ENCODE results near the gene DENND2A. TPM values are rescaled to one million over a fixed set of nuclear protein-coding genes. Genes with fewer than 3 reads are reported as not detected.

Gene DENND2A
- total and polyA plus RNA-seq, 4 donors, result 1.2 to 7.4 (median 2.3) TPM

DNA sequence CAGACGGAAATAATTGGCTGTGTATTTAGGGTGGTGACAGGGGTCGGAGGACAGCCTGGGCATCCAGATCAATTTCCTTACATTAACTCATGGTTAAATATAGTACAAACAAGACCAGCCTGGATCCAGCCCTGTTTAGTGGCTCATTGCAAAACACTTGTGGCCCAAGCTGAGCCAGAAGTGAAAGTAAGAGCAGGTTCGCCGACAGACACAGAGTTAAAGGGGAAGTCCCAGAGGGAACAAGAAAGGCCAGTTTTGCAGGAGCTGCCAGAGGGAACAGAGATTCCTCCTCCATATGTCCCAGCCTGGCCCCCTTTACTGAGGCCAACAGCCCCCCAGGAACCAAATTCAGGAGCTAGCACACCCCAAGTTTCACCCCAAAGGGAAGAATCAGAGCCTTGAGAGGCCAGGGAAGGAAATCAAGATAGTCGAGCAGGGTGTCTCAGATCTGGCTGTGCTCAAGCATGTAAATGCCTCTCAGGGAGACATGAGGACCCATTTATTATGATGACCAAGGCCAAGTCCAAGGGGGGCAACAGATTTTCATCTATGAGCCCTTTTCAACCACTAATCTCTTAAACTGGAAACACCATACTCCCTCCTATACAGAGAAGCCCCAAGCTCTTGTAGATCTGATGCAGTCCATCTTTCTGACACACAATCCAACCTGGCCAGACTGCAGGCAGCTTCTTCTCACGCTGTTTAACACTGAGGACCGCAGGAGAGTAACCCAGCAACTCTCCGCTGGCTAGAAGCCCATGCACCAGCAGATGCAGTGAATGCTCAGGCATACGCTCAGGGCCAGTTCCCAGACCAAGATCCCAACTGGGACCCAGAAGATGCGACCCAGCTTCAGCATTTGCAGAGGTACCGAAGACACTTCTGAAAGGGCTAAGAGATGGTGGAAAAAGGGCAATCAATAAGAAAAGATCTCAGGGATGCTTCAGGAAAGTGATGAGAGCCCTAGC, 16.2 kb upstream of the DENND2A start:
- Histone ChIP-seq H3K27me3 (ENCODE audit: control insufficient read depth in 4 of 4, insufficient read depth in 4 of 4, low read length in 3 of 4) (no peaks in the 10 kb centered on the region), H3K36me3 (ENCODE audit: control insufficient read depth in 4 of 4, insufficient read depth in 3 of 4, low read depth in 1 of 4, low read length in 3 of 4) (no peaks in the 10 kb centered on the region), H3K4me3 (ENCODE audit: low read depth in 1 of 3, low read length in 3 of 3) (peak overlapping the region in 1 of 3 donors; percentile 5), H3K9ac (ENCODE audit: low read depth in 1 of 2, low read length in 2 of 2) (no peak overlapping the region), H3K4me1 (ENCODE audit: control insufficient read depth in 4 of 4, insufficient read depth in 4 of 4, low read length in 3 of 4) (peaks cover 0 to 18% (median 10%) of the 10 kb centered on the region in 4 donors), H3K9me3 (ENCODE audit: control insufficient read depth in 4 of 4, low read length in 3 of 4) (no peaks in the 10 kb centered on the region), H3K27ac (ENCODE audit: low read depth in 1 of 2, low read length in 2 of 2) (no peak overlapping the region)
- 48% methylated on average over 11 of the region's 11 CpGs for WGBS
- no peak for DNase-seq (ENCODE audit: low spot score)
- no peak for TF ChIP-seq HNF4G (IDR thresholded peaks at IDR 0.05)
- no peak for TF ChIP-seq GABPA (IDR thresholded peaks at IDR 0.05 in 1 of 2, conservative IDR thresholded peaks at IDR 0.05 in 1 of 2)
- TF ChIP-seq EGR1 (IDR thresholded peaks at IDR 0.05; ENCODE audit: low read depth in 2 of 2), result no peak
- TF ChIP-seq HNF4A (conservative IDR thresholded peaks at IDR 0.05), result no peak
- TF ChIP-seq JUND (IDR thresholded peaks at IDR 0.05), result no peak
- TF ChIP-seq, protein P1, sequence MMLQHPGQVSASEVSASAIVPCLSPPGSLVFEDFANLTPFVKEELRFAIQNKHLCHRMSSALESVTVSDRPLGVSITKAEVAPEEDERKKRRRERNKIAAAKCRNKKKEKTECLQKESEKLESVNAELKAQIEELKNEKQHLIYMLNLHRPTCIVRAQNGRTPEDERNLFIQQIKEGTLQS (IDR thresholded peaks at IDR 0.05), result no peak
- TF ChIP-seq YY1 (IDR thresholded peaks at IDR 0.05), result no peak
- TF ChIP-seq TAF1 (conservative IDR thresholded peaks at IDR 0.05), result no peak
- peak; percentile 40 for TF ChIP-seq SP1 (IDR thresholded peaks at IDR 0.05)
- no peak for TF ChIP-seq FOXA1 (IDR thresholded peaks at IDR 0.05)
- TF ChIP-seq, protein P2, sequence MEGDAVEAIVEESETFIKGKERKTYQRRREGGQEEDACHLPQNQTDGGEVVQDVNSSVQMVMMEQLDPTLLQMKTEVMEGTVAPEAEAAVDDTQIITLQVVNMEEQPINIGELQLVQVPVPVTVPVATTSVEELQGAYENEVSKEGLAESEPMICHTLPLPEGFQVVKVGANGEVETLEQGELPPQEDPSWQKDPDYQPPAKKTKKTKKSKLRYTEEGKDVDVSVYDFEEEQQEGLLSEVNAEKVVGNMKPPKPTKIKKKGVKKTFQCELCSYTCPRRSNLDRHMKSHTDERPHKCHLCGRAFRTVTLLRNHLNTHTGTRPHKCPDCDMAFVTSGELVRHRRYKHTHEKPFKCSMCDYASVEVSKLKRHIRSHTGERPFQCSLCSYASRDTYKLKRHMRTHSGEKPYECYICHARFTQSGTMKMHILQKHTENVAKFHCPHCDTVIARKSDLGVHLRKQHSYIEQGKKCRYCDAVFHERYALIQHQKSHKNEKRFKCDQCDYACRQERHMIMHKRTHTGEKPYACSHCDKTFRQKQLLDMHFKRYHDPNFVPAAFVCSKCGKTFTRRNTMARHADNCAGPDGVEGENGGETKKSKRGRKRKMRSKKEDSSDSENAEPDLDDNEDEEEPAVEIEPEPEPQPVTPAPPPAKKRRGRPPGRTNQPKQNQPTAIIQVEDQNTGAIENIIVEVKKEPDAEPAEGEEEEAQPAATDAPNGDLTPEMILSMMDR (IDR thresholded peaks at IDR 0.05; ENCODE audit: low read depth, low read length, missing input control), result no peak
- TF ChIP-seq NR2F2 (IDR thresholded peaks at IDR 0.05), result no peak
- TF ChIP-seq FOXA2 (IDR thresholded peaks at IDR 0.05), result no peak
- TF ChIP-seq RAD21 (IDR thresholded peaks at IDR 0.05), result peak in 1 of 2 donors; percentile 41
- TF ChIP-seq, protein P3, sequence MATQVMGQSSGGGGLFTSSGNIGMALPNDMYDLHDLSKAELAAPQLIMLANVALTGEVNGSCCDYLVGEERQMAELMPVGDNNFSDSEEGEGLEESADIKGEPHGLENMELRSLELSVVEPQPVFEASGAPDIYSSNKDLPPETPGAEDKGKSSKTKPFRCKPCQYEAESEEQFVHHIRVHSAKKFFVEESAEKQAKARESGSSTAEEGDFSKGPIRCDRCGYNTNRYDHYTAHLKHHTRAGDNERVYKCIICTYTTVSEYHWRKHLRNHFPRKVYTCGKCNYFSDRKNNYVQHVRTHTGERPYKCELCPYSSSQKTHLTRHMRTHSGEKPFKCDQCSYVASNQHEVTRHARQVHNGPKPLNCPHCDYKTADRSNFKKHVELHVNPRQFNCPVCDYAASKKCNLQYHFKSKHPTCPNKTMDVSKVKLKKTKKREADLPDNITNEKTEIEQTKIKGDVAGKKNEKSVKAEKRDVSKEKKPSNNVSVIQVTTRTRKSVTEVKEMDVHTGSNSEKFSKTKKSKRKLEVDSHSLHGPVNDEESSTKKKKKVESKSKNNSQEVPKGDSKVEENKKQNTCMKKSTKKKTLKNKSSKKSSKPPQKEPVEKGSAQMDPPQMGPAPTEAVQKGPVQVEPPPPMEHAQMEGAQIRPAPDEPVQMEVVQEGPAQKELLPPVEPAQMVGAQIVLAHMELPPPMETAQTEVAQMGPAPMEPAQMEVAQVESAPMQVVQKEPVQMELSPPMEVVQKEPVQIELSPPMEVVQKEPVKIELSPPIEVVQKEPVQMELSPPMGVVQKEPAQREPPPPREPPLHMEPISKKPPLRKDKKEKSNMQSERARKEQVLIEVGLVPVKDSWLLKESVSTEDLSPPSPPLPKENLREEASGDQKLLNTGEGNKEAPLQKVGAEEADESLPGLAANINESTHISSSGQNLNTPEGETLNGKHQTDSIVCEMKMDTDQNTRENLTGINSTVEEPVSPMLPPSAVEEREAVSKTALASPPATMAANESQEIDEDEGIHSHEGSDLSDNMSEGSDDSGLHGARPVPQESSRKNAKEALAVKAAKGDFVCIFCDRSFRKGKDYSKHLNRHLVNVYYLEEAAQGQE (IDR thresholded peaks at IDR 0.05), result no peak
- TF ChIP-seq, protein P4, sequence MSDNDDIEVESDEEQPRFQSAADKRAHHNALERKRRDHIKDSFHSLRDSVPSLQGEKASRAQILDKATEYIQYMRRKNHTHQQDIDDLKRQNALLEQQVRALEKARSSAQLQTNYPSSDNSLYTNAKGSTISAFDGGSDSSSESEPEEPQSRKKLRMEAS (IDR thresholded peaks at IDR 0.05), result no peak
- TF ChIP-seq RXRA (IDR thresholded peaks at IDR 0.05), result peak in 1 of 2 donors; percentile 26
- TF ChIP-seq, protein P5, sequence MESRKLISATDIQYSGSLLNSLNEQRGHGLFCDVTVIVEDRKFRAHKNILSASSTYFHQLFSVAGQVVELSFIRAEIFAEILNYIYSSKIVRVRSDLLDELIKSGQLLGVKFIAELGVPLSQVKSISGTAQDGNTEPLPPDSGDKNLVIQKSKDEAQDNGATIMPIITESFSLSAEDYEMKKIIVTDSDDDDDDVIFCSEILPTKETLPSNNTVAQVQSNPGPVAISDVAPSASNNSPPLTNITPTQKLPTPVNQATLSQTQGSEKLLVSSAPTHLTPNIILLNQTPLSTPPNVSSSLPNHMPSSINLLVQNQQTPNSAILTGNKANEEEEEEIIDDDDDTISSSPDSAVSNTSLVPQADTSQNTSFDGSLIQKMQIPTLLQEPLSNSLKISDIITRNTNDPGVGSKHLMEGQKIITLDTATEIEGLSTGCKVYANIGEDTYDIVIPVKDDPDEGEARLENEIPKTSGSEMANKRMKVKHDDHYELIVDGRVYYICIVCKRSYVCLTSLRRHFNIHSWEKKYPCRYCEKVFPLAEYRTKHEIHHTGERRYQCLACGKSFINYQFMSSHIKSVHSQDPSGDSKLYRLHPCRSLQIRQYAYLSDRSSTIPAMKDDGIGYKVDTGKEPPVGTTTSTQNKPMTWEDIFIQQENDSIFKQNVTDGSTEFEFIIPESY (IDR thresholded peaks at IDR 0.05), result no peak

Measured in liver (tissue), 9 donors.